ENCODE data around the gene PARP12. TPM values are rescaled to one million over a fixed set of nuclear protein-coding genes. Genes with fewer than 3 reads are reported as not detected.

Gene PARP12
- total and polyA plus RNA-seq, 12 donors = 6.7 to 48.3 (median 13.1) TPM

- 72 to 76% methylated on average over 2 of the region's 2 CpGs for WGBS, 2 donors
- Histone ChIP-seq H3K4me3 (no peak overlapping the region), H3K4me1 (peaks cover 0 to 25% (median 0%) of the 10 kb centered on the region in 9 donors), H3K9me3 (no peaks in the 10 kb centered on the region), H3K36me3 (peaks cover 0 to 41% (median 10%) of the 10 kb centered on the region in 9 donors), H3K27ac (no peak overlapping the region), H3K27me3 (no peaks in the 10 kb centered on the region)
- DNase-seq (no peak), ATAC-seq (no peak)
- TF ChIP-seq CTCF (IDR thresholded peaks at IDR 0.05) = no peak
- intact Hi-C loops (cut with DNase I) = no loop called here
These were observed 22.7 kb upstream of the PARP12 start for GRCh38 chr7:140085447-140085846.

- Histone ChIP-seq H3K27ac (no peak overlapping the region), H3K4me3 (no peak overlapping the region), H3K27me3 (no peaks in the 10 kb centered on the region), H3K9me3 (no peaks in the 10 kb centered on the region), H3K4me1 (peaks cover 0 to 25% (median 0%) of the 10 kb centered on the region in 9 donors), H3K36me3 (peaks cover 0 to 36% (median 10%) of the 10 kb centered on the region in 9 donors)
- WGBS, 2 donors = 57 to 62% methylated on average over 8 of the region's 8 CpGs
- intact Hi-C loops (cut with DNase I) = no loop called here
- no peak for TF ChIP-seq CTCF (IDR thresholded peaks at IDR 0.05)
- peak in 2 of 8 donors; percentile 37 to 55 for ATAC-seq
- no peak for DNase-seq
These were observed 22.2 kb upstream of the PARP12 start for GRCh38 chr7:140084972-140085371.

GRCh38 chr7:140084142-140084655, 21.4 kb upstream of the PARP12 start:
- intact Hi-C loops (cut with DNase I) = no loop called here

GRCh38 chr7:140082770-140083169, 20.0 kb upstream of the PARP12 start:
- Histone ChIP-seq H3K4me3 (no peak overlapping the region), H3K36me3 (peaks cover 0 to 16% (median 0%) of the 10 kb centered on the region in 9 donors), H3K9me3 (no peaks in the 10 kb centered on the region), H3K27ac (no peak overlapping the region), H3K27me3 (no peaks in the 10 kb centered on the region), H3K4me1 (peaks cover 0 to 28% (median 4%) of the 10 kb centered on the region in 9 donors)
- no peak for TF ChIP-seq CTCF (IDR thresholded peaks at IDR 0.05)
- intact Hi-C loops (cut with DNase I) = no loop called here
- no peak for DNase-seq
- 80% methylated on average over 7 of the region's 7 CpGs for WGBS, 2 donors
- peak in 2 of 8 donors; percentile 31 to 35 for ATAC-seq

More at GRCh38 chr7:140084142-140084655, 21.4 kb upstream of the PARP12 start:
- TF ChIP-seq CTCF (IDR thresholded peaks at IDR 0.05) = no peak
- WGBS, 2 donors = 82 to 90% methylated on average over 4 of the region's 4 CpGs
- H3K4me3 ChIP-seq = no peak overlapping the region
- H3K9me3 ChIP-seq = no peaks in the 10 kb centered on the region
- DNase-seq (no peak), ATAC-seq (peak in 1 of 8 donors; percentile 33)
- peaks cover 0 to 25% (median 0%) of the 10 kb centered on the region in 9 donors for H3K4me1 ChIP-seq
- no peak overlapping the region for H3K27ac ChIP-seq
- no peaks in the 10 kb centered on the region for H3K27me3 ChIP-seq
- H3K36me3 ChIP-seq = peaks cover 0 to 30% (median 2%) of the 10 kb centered on the region in 9 donors

Data from heart right ventricle (tissue), 16 donors.